Omental fat pad (tissue), 4 donors: ENCODE results near the gene ERAP2. TPM values are rescaled to one million over a fixed set of nuclear protein-coding genes. Genes with fewer than 3 reads are reported as not detected.

Experiments
- ATAC-seq: fragments of 150-250 bp; one replicate; pipeline ENCODE4 v1.9.1; 2016; ENCODE audit warnings: mild to moderate bottlenecking, moderate library complexity; ENCODE audit not compliant: low FRiP score
- DNase-seq: peaks from one replicate; pipeline ENCODE4 v3.0.0-alpha.2; 2019; ENCODE audit warnings: low spot score
- total RNA-seq, 4 donors: library from RNA; depleted of rRNA; stranded (reverse); fragments of >200 nt; gene quantifications; one replicate each; pipeline ENCODE4 v1.1.0, GENCODE V29; 2016
- TF ChIP-seq, protein P1 (sequence below), 3 donors: fragments of 450-650 bp; IDR thresholded peaks; one replicate each; pipeline ENCODE4 v1.5.1; 2016 to 2017; ENCODE audit warnings: antibody characterized with exemption in 3 of 3, mild to moderate bottlenecking in 3 of 3, moderate library complexity in 2 of 3

The ERAP2 gene, protein sequence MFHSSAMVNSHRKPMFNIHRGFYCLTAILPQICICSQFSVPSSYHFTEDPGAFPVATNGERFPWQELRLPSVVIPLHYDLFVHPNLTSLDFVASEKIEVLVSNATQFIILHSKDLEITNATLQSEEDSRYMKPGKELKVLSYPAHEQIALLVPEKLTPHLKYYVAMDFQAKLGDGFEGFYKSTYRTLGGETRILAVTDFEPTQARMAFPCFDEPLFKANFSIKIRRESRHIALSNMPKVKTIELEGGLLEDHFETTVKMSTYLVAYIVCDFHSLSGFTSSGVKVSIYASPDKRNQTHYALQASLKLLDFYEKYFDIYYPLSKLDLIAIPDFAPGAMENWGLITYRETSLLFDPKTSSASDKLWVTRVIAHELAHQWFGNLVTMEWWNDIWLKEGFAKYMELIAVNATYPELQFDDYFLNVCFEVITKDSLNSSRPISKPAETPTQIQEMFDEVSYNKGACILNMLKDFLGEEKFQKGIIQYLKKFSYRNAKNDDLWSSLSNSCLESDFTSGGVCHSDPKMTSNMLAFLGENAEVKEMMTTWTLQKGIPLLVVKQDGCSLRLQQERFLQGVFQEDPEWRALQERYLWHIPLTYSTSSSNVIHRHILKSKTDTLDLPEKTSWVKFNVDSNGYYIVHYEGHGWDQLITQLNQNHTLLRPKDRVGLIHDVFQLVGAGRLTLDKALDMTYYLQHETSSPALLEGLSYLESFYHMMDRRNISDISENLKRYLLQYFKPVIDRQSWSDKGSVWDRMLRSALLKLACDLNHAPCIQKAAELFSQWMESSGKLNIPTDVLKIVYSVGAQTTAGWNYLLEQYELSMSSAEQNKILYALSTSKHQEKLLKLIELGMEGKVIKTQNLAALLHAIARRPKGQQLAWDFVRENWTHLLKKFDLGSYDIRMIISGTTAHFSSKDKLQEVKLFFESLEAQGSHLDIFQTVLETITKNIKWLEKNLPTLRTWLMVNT
- total RNA-seq, result 10 to 100 TPM; 15.1 to 57.4 (median 16.9) TPM

DNA sequence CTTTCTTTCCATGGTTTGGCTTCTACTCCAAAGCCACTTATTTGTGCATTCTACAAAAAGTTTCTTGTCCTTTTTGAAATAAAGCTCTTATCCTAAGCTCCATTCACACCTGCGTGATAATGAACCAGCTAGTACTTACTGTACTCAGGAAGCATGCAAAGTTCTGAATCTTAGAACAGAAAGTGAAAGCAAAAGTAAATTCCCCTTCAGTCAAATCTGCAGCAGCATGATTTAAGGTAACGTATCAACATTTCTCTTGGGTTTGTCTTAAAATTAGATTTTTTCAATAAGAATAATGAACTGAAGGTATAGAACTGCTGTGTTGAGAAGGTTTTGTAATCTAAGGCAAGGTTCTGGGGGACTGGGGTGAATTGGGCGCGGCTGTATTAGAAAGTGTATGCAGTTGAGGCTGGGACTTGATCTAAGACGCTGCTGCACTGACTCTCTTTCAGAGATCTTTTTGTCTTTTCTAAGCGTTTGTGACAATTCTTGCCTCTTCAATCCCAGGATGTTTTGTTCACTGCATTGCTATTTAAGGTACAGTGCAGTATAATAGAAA lies at the start of gene ERAP2:
Gene ERAP2 (plus strand): TSS at position 209 of the 559 bp plus-strand sequence. CDS start 3,186 bp downstream, outside the sequence.
- ATAC-seq, result peak; percentile 71
- DNase-seq, result no peak
- TF ChIP-seq, protein P1, sequence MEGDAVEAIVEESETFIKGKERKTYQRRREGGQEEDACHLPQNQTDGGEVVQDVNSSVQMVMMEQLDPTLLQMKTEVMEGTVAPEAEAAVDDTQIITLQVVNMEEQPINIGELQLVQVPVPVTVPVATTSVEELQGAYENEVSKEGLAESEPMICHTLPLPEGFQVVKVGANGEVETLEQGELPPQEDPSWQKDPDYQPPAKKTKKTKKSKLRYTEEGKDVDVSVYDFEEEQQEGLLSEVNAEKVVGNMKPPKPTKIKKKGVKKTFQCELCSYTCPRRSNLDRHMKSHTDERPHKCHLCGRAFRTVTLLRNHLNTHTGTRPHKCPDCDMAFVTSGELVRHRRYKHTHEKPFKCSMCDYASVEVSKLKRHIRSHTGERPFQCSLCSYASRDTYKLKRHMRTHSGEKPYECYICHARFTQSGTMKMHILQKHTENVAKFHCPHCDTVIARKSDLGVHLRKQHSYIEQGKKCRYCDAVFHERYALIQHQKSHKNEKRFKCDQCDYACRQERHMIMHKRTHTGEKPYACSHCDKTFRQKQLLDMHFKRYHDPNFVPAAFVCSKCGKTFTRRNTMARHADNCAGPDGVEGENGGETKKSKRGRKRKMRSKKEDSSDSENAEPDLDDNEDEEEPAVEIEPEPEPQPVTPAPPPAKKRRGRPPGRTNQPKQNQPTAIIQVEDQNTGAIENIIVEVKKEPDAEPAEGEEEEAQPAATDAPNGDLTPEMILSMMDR (IDR thresholded peaks at IDR 0.05), result no peak

DNA sequence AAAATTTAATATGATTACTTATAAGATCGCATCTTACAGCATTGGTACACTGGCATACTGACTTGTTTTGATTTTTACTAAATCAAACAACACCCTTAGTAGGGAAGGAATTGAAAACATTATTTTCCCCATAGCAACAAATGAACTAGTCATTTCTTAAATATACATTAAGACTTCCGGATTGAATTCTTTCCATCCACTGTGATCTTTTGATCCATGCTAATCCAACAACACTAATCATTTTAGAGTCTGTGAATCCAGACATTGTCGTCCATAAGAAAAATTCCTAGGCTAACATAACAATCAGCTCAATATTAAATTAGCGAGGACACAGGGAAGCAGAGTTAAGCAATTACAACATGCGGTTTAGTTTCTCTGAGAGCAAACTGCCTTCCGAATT lies 47.0 kb upstream of the ERAP2 start:
- ATAC-seq (no peak), DNase-seq (no peak)
- TF ChIP-seq, protein P1 (IDR thresholded peaks at IDR 0.05), result no peak

DNA sequence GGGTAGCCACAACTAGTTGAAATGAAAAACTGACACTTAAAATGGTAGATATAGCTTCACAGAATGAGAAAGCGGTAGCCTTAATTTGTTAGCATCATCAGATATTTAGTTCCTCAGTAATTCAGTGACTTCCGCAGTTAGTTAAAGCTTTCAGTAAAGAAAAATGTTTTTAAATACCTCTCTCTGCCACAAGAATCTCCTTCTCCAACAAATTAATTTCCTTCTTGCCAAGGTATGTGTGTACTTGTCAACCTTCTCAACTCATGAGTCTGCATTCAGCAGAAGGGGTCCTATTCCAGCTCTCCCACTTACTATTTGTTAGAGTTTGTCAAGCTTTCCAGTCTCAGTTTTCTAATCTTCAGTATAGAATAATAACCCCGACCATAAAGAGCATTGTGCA lies 42.3 kb upstream of the ERAP2 start:
- ATAC-seq, result no peak

DNA sequence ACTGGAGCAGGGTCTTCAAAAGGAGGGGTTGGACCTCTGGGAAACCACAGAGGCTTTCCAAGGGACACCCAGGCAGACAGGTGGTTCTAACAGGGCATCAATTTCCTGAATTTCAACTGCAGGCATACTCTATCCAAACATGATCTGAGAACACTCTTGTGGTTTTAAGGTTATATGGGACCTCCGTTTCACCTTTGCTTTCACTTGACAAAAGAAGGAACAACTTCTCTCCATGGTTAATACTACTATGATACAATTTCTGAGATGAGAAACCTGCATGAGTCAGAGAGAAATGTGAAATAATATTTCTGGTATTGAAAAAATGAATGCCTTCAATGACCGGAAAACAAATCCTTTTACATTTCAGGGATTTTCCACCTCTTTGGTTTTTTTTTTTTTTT lies 40.5 kb upstream of the ERAP2 start:
- ATAC-seq (no peak), DNase-seq (no peak)
- TF ChIP-seq, protein P1 (IDR thresholded peaks at IDR 0.05), result no peak

More for the DNA sequence above, 42.3 kb upstream of the ERAP2 start:
- TF ChIP-seq, protein P1 (IDR thresholded peaks at IDR 0.05), result no peak
- no peak for DNase-seq

DNA sequence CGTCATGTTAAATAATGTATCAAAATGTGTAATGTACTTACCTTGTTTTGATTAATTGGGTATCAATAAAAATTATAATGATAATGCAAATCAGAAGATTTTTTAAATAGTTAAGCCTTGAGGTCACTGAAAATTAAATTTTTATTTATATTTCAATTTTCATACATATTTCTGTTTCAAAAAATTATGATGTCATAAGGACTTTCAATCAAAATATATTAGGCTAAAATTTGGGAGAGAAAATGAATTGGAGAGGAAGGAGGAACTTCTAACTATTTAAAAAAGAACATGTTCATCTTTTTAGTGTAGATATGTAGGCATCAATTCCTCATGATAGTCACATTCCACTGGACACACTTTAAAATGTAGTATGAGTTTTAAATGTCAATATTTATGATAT lies 39.5 kb upstream of the ERAP2 start:
- DNase-seq (no peak), ATAC-seq (no peak)
- TF ChIP-seq, protein P1 (IDR thresholded peaks at IDR 0.05), result no peak

DNA sequence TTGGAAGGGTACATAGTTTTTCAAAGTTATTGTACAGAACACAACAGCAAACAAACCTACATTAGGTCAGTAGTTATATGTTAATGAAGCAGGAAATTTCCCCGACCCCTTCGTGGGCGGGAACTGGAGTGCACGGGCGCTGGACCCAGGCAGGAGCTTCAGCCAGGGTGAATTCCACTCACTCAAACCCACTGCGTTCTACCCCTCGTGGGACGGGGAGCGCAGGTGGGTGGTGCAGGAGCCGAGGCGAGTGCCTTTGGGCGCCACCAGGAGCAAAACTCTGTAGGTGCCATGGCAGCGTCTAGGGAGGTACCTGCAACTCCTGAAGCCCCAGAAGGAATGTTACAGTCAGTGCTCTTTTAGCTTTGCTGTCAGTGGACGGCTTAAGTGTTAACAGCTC lies 39.0 kb upstream of the ERAP2 start:
- TF ChIP-seq, protein P1 (IDR thresholded peaks at IDR 0.05), result no peak
- no peak for ATAC-seq
- DNase-seq, result no peak
